Endothelial cell of hepatic sinusoid (primary cell): ENCODE data around the gene PRR29.
"Not testable (repeated sequence)": the region's sequence is repeated elsewhere in the genome, so short reads cannot be mapped to it uniquely, and the experiment has no call there.

ENCODE experiments used
- in situ Hi-C: cut with HindIII; loops from 2 replicates; pipeline ENCODE4 v1.10.0; 2017; ENCODE audit warnings: low sequenced_read_pairs

The PRR29 gene

GRCh38 chr17:63996430-63997182 lies 1.5 kb upstream of the PRR29 start:
- in situ Hi-C loops = no loop called here

- in situ Hi-C loops = no loop called here
These were observed 656 bp upstream of the PRR29 start for GRCh38 chr17:63997341-63998048.

GRCh38 chr17:63998721-63999679 lies 849 bp downstream of the PRR29 start:
- in situ Hi-C loops = no loop called here

GRCh38 chr17:63999680-64000531 lies 1.8 kb downstream of the PRR29 start:
- in situ Hi-C loops = no loop called here

- in situ Hi-C loops = no loop called here
These were observed 3.0 kb downstream of the PRR29 start for GRCh38 chr17:64001091-64001579.

GRCh38 chr17:64001763-64002529 lies 3.8 kb downstream of the PRR29 start:
- in situ Hi-C loops = no loop called here

GRCh38 chr17:64002658-64003525 lies 4.7 kb downstream of the PRR29 start:
- in situ Hi-C loops = no loop called here

- in situ Hi-C loops = no loop called here
These were observed 5.5 kb downstream of the PRR29 start for GRCh38 chr17:64003526-64004121.

- in situ Hi-C loops = no loop called here
These were observed 6.1 kb downstream of the PRR29 start for GRCh38 chr17:64004218-64004770.

GRCh38 chr17:64004903-64005733 lies 7.0 kb downstream of the PRR29 start:
- in situ Hi-C loops = no loop called here

- in situ Hi-C loops = no loop called here
These were observed 7.6 kb downstream of the PRR29 start for GRCh38 chr17:64005734-64006167.

GRCh38 chr17:64006361-64007088 lies 8.4 kb downstream of the PRR29 start:
- in situ Hi-C loops = no loop called here

GRCh38 chr17:64007089-64007837 lies 9.1 kb downstream of the PRR29 start:
- in situ Hi-C loops = not testable (repeated sequence)

- in situ Hi-C loops = no loop called here
These were observed 9.7 kb downstream of the PRR29 start for GRCh38 chr17:64007838-64008282.

- in situ Hi-C loops = no loop called here
These were observed 10.2 kb downstream of the PRR29 start for GRCh38 chr17:64008346-64008745.
